Measurements from ENCODE around the gene KLHL21. TPM values are rescaled to one million over a fixed set of nuclear protein-coding genes. Genes with fewer than 3 reads are reported as not detected.

Gene KLHL21
- total RNA-seq, 1 experiment from 2014 or later: 17.6 TPM

GRCh38 chr1:6624710-6625583 is 22.3 kb upstream of the KLHL21 start, which contains the start of gene THAP3 (continued):
- TF ChIP-seq, protein P1, sequence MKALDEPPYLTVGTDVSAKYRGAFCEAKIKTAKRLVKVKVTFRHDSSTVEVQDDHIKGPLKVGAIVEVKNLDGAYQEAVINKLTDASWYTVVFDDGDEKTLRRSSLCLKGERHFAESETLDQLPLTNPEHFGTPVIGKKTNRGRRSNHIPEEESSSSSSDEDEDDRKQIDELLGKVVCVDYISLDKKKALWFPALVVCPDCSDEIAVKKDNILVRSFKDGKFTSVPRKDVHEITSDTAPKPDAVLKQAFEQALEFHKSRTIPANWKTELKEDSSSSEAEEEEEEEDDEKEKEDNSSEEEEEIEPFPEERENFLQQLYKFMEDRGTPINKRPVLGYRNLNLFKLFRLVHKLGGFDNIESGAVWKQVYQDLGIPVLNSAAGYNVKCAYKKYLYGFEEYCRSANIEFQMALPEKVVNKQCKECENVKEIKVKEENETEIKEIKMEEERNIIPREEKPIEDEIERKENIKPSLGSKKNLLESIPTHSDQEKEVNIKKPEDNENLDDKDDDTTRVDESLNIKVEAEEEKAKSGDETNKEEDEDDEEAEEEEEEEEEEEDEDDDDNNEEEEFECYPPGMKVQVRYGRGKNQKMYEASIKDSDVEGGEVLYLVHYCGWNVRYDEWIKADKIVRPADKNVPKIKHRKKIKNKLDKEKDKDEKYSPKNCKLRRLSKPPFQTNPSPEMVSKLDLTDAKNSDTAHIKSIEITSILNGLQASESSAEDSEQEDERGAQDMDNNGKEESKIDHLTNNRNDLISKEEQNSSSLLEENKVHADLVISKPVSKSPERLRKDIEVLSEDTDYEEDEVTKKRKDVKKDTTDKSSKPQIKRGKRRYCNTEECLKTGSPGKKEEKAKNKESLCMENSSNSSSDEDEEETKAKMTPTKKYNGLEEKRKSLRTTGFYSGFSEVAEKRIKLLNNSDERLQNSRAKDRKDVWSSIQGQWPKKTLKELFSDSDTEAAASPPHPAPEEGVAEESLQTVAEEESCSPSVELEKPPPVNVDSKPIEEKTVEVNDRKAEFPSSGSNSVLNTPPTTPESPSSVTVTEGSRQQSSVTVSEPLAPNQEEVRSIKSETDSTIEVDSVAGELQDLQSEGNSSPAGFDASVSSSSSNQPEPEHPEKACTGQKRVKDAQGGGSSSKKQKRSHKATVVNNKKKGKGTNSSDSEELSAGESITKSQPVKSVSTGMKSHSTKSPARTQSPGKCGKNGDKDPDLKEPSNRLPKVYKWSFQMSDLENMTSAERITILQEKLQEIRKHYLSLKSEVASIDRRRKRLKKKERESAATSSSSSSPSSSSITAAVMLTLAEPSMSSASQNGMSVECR (CRISPR knock-in tag; IDR thresholded peaks at IDR 0.05; ENCODE audit: borderline replicate concordance): peak; percentile 46
- no peak for TF ChIP-seq ZNF232 (CRISPR knock-in tag; IDR thresholded peaks at IDR 0.05)
- TF ChIP-seq, protein P2, sequence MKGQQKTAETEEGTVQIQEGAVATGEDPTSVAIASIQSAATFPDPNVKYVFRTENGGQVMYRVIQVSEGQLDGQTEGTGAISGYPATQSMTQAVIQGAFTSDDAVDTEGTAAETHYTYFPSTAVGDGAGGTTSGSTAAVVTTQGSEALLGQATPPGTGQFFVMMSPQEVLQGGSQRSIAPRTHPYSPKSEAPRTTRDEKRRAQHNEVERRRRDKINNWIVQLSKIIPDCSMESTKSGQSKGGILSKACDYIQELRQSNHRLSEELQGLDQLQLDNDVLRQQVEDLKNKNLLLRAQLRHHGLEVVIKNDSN (CRISPR knock-in tag; IDR thresholded peaks at IDR 0.05): no peak
- TF ChIP-seq GABPB1 (CRISPR knock-in tag; IDR thresholded peaks at IDR 0.05): no peak
- no peak for TF ChIP-seq ATF1 (CRISPR knock-in tag; IDR thresholded peaks at IDR 0.05)
- TF ChIP-seq ZNF263 (CRISPR knock-in tag; IDR thresholded peaks at IDR 0.05; ENCODE audit: low read depth): 0 out of 2 replicates have a peak, but pooled peaks have one; percentile 41
- TF ChIP-seq MXD4 (CRISPR knock-in tag; IDR thresholded peaks at IDR 0.05; ENCODE audit: borderline replicate concordance): no peak
- no peak for TF ChIP-seq ATF6 (CRISPR knock-in tag; IDR thresholded peaks at IDR 0.05)
- no peak for TF ChIP-seq USF2 (CRISPR knock-in tag; IDR thresholded peaks at IDR 0.05)
- TF ChIP-seq CREM (CRISPR knock-in tag; IDR thresholded peaks at IDR 0.05): no peak; the same call in 1 of the 2 replicates
- TF ChIP-seq, protein P3, sequence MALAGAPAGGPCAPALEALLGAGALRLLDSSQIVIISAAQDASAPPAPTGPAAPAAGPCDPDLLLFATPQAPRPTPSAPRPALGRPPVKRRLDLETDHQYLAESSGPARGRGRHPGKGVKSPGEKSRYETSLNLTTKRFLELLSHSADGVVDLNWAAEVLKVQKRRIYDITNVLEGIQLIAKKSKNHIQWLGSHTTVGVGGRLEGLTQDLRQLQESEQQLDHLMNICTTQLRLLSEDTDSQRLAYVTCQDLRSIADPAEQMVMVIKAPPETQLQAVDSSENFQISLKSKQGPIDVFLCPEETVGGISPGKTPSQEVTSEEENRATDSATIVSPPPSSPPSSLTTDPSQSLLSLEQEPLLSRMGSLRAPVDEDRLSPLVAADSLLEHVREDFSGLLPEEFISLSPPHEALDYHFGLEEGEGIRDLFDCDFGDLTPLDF (CRISPR knock-in tag; IDR thresholded peaks at IDR 0.05): no peak; the same call in 1 of the 2 replicates
- no peak for TF ChIP-seq PRRX2 (CRISPR knock-in tag; IDR thresholded peaks at IDR 0.05)
- TF ChIP-seq, protein P4, sequence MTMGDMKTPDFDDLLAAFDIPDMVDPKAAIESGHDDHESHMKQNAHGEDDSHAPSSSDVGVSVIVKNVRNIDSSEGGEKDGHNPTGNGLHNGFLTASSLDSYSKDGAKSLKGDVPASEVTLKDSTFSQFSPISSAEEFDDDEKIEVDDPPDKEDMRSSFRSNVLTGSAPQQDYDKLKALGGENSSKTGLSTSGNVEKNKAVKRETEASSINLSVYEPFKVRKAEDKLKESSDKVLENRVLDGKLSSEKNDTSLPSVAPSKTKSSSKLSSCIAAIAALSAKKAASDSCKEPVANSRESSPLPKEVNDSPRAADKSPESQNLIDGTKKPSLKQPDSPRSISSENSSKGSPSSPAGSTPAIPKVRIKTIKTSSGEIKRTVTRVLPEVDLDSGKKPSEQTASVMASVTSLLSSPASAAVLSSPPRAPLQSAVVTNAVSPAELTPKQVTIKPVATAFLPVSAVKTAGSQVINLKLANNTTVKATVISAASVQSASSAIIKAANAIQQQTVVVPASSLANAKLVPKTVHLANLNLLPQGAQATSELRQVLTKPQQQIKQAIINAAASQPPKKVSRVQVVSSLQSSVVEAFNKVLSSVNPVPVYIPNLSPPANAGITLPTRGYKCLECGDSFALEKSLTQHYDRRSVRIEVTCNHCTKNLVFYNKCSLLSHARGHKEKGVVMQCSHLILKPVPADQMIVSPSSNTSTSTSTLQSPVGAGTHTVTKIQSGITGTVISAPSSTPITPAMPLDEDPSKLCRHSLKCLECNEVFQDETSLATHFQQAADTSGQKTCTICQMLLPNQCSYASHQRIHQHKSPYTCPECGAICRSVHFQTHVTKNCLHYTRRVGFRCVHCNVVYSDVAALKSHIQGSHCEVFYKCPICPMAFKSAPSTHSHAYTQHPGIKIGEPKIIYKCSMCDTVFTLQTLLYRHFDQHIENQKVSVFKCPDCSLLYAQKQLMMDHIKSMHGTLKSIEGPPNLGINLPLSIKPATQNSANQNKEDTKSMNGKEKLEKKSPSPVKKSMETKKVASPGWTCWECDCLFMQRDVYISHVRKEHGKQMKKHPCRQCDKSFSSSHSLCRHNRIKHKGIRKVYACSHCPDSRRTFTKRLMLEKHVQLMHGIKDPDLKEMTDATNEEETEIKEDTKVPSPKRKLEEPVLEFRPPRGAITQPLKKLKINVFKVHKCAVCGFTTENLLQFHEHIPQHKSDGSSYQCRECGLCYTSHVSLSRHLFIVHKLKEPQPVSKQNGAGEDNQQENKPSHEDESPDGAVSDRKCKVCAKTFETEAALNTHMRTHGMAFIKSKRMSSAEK (CRISPR knock-in tag; IDR thresholded peaks at IDR 0.05; ENCODE audit: borderline replicate concordance): no peak
- no peak for TF ChIP-seq GRHL2 (CRISPR knock-in tag; IDR thresholded peaks at IDR 0.05; ENCODE audit: insufficient replicate concordance, severe bottlenecking)
- peak; percentile 14; the same call in 1 of the 2 replicates for TF ChIP-seq SMAD3 (CRISPR knock-in tag; IDR thresholded peaks at IDR 0.05; ENCODE audit: borderline replicate concordance)
- TF ChIP-seq JAZF1 (CRISPR knock-in tag; IDR thresholded peaks at IDR 0.05): no peak
- no peak for TF ChIP-seq NR3C1 (CRISPR knock-in tag; conservative IDR thresholded peaks at IDR 0.05; ENCODE audit: low read depth)
- no peak for TF ChIP-seq MYBL2 (CRISPR knock-in tag; IDR thresholded peaks at IDR 0.05)
- TF ChIP-seq OVOL2 (CRISPR knock-in tag; IDR thresholded peaks at IDR 0.05; ENCODE audit: borderline replicate concordance): no peak
- TF ChIP-seq, protein P5, sequence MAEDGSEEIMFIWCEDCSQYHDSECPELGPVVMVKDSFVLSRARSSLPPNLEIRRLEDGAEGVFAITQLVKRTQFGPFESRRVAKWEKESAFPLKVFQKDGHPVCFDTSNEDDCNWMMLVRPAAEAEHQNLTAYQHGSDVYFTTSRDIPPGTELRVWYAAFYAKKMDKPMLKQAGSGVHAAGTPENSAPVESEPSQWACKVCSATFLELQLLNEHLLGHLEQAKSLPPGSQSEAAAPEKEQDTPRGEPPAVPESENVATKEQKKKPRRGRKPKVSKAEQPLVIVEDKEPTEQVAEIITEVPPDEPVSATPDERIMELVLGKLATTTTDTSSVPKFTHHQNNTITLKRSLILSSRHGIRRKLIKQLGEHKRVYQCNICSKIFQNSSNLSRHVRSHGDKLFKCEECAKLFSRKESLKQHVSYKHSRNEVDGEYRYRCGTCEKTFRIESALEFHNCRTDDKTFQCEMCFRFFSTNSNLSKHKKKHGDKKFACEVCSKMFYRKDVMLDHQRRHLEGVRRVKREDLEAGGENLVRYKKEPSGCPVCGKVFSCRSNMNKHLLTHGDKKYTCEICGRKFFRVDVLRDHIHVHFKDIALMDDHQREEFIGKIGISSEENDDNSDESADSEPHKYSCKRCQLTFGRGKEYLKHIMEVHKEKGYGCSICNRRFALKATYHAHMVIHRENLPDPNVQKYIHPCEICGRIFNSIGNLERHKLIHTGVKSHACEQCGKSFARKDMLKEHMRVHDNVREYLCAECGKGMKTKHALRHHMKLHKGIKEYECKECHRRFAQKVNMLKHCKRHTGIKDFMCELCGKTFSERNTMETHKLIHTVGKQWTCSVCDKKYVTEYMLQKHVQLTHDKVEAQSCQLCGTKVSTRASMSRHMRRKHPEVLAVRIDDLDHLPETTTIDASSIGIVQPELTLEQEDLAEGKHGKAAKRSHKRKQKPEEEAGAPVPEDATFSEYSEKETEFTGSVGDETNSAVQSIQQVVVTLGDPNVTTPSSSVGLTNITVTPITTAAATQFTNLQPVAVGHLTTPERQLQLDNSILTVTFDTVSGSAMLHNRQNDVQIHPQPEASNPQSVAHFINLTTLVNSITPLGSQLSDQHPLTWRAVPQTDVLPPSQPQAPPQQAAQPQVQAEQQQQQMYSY (CRISPR knock-in tag; IDR thresholded peaks at IDR 0.05): no peak

All from WTC11 (cell line).